GM19193 (cell line): ENCODE data around the gene NINL.

Experiments used
- POLR2A ChIP-seq: IDR thresholded peaks from 4 replicates; pipeline ENCODE4 v1.6.1; 2011; ENCODE audit not compliant: insufficient read depth, insufficient read length; ENCODE audit errors: extremely low read depth

Gene NINL

DNA sequence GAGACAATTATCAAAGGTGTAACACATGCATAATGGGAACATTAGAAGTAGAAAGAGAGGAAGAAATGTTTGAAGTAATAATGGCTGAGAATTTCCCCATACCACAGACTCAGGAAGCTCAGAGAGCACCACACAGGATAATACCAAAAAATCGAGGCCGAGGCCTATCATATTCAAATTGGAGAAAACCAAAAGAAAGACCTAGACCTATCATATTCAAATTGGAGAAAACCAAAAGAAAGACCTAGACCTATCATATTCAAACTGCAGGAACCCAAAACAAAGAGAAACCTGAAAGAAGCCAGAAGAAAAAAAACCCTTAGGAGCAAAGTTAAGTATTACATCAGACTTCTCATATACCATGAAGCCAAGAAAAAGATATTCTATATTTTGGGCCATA, 18.0 kb downstream of the NINL start:
- TF ChIP-seq POLR2A: no peak

DNA sequence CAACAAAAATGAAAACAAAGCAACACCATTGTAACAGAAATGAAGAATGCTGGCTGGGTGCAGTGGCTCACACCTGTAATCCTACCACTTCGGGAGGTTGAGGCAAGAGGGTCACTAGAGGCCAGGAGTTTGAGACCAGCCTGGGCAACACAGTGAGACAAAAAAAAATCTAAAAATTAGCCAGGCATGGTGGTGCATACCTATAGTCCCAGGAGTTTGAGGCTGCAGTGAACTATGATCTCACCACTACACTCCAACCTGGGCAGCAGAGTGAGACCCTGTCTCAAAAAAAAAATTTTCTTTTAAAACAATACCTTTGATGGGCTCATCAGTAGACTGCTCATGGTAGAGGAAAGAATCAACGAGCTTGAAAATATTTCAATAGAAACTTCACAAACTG, 18.5 kb downstream of the NINL start:
- TF ChIP-seq POLR2A: no peak

DNA sequence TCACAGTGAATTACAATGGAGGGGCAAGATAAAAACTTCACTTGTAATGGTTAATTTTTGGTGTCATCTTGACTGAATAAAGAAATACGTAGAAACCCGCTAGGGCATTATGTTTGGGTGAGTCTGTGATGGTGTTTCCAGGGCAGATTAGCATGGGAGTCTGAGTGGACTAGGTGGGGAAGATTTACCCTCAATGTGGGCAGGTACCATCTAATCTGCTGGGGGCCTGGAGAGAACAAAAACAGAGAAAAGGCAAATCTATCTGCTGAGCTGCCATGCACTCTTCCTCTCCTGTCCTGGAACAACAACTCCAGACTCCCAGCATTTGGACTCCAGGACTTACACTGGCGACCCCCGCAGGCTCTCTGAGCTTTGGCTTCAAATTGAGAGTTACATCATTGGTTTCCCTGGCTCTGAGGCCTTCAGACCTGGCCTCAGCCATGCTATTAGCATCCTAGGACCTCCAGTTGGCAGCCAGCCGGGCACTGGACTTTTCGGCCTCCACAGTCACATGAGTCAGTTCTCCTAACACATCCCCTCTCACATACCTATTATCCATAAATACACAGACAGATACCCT, 19.7 kb downstream of the NINL start:
- TF ChIP-seq POLR2A: no peak

DNA sequence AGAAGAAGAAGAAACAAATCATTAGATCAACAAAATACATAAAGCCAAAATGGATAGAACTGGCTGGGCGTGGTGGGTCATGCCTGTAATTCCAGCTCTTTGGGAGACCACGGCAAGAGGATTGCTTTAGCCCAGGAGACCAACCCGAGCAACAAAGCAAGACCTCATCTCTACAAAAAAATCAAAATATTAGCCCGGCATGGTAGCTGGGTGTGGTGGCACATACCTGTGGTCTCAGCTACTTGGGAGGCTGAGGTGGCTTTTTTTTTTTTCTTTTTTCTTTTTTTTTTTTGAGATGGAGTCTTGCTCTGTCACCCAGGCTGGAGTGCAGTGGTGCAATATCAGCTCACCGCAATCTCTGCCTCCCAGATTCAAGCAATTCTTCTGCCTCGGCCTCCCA, 21.5 kb downstream of the NINL start:
- TF ChIP-seq POLR2A: no peak

DNA sequence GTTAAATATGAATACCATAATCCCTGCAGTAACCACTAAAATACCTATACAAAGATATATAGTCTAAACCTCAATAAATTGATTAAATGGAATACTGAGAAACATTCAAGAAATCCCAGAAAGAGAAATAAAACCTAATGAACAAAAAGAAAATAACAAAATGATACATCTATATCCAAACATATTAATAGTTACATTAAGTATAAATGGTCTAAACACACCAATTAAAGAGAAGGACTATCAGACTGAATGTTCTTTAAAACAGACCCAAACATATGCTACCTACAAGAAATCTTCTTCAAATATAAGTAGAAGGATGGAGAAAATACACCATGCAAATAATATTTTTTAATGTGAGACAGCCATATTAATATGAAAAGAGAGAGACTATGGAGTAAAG, 22.0 kb downstream of the NINL start:
- no peak for TF ChIP-seq POLR2A

DNA sequence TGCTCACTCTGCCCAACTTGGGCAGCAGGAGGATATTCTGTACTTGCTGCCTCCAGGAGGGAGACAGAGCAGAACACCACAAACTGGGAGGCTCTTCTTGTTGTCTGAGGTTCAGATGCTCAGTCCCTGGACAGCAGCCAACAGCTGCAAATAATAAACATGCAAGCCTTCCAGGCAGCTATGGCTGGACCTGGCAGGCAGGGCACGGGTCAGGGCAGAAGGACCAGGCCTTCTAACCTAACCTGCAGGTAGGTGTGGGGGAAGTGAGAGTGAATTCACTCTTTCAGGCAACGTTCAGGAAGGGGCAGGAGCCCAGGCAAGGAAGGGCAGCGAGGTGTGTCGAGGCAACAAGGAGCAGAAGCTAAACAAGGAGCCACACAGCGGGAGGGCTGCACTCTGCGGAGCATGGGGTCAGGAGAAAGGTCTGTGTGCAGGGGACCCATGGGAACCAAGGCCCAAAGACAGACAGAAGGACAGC, 31.5 kb downstream of the NINL start:
- TF ChIP-seq POLR2A: no peak

DNA sequence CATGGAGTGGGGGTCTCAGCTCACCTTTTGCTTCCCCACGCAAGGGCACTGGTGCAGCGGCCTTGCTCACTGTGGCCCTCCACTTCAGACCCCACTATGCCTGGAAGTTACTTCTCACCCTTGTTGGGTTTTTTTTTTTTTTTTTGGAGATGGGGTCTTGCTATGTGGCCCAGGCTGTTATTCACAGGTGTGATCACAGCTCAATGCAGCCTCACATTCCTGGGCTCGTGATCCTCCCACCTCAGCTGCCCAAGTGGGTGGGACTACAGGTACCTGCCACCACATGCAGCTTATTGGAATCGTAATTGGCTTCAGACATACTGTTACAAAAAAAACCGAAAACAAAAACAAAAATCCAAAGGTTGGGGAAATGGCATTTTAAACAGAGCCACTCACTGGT, 32.4 kb downstream of the NINL start:
- TF ChIP-seq POLR2A: no peak

DNA sequence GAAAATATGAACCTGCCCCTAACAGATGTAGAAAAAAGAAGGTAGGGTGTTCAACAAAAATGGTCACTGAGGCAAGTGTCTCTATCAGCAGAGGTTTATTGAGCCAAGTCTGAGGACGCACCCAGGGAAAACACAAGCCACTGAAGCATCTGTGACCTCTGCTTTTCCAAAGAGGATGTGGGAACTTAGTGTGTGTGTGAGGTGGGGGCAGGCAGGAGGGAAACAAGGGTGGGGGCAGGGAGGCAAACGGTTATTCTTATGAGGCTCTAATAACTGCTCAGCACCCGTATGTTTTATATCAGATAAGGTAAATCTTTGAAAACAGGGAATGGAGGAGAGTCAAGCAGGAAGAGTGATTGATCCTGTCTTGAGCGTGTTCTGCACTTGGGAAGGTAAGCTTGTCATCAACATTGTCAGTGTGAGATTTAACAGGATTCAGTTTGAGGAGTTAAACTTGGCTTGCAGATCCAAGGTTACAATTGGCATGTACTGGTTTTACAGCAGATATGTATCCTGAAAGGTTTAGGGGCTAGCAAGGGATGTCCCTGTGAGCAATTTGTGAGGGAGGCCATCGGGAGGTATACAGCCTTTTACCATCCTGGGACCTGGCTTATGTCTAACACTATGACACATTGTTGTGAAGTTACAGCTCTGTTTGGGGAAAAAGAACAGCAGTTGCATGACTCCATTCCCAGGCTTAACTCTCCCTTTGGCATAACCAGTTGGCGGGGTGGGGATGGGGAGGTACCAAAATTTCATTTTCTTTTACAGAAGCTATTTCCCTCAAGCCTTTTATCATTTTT, 33.7 kb downstream of the NINL start:
- no peak for TF ChIP-seq POLR2A

DNA sequence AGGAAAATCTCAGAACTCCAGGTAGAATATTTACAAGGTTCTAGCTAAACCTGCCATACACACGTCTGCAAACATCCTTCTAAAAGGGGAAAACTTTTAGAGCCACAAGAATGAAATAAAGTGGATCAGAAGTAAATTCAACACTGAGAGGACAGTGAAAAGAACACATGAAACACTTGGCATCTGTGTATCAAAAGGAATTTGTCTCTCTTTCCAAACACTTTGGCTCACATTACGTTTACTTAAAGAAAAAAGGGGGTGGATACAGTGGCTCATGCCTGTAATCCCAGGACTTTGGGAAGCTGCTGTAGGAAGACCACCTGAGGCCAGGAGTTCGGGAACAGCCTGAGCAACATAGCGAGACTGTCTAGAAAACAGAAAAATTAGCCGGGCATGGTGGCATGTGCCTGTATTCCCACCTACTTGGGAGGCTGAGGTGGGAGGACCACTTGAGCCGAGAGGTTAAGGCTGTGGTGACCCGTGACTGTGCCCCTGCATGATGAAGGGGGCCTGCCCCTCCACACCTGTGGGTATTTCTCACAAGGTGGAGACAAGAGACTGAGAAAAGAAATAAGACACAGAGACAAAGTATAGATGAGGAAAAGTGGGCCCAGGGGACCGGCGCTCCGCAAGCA, 35.4 kb downstream of the NINL start:
- TF ChIP-seq POLR2A: no peak

DNA sequence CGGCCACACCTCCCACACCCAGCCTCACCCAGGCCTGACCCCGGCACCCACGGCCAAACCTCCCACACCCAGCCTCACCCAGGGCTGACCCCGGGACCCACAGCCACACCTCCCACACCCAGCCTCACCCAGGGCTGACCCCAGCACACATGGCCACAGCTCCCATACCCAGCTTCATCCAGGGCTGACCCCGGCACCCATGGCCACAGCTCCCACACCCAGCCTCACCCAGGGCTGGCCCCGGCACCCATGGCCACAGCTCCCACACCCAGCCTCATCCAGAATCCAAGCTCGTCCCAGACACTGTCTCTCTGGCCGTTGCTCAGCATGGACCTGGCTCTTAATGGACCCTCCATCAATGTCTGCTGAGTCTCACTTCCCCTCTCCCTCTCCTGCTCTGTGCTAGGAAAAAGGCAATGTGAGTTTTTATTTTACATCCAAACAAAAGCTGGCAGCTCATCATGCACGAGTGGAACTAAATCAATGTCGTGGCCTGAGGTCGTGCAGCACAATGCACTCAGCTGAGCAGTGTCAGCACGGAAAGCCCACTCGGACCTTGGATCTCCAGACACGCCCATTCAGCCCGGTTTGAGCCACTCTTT, 36.1 kb downstream of the NINL start:
- TF ChIP-seq POLR2A: no peak

DNA sequence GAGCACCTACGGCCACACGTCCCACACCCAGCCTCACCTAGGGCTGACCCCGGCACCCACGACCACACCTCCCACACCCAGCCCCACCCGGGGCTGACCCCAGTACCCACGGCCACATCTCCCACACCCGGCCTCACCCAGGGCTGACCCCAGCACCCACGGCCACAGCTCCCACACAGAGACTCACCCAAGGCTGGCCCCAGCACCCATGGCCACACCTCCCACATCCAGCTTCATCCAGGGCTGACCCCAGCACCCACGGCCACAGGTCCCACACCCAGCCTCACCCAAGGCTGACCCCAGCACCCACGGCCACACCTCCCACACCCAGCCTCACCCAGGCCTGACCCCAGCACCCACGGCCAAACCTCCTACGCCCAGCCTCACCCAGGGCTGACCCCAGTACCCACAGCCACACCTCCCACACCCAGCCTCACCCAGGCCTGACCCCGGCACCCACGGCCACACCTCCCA, 36.7 kb downstream of the NINL start:
- no peak for TF ChIP-seq POLR2A

DNA sequence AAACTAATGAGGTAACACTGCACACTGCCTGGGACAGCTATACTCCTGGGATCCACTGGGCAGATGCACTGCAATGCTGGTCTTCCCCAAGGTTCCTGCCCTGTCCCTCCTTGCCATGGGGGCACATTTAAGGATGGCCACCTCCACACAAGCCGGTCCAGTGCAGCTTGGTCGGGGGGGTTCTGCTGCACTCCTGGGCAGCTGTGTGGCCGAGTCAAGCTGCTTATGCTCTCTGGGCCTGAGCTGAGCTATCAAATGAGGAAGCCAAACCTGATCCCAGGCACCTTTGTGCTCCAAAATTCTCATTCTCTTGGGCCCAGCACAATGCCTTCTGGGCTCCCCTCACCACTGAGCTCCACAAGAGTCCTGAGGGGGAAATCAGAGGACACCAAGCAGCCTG, 37.3 kb downstream of the NINL start:
- no peak for TF ChIP-seq POLR2A

DNA sequence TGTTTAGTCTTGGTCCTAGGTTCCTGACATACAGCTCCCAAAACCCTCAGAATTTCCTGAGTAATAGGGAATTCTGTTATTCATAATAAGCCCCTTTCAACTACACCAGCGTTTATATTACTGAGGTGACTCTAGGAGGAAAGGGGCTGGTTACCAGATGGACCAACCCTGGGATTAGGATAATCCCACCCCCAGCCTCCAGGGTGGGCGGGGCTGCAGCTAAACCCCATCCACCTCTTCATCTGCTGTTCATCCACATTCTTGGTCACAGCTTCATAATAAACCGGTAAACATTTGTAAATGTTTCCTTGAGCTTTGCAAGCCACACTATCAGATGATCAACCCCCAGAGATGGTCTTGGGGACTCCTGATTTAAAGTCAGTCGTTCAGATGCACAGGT, 38.3 kb downstream of the NINL start:
- TF ChIP-seq POLR2A: no peak

DNA sequence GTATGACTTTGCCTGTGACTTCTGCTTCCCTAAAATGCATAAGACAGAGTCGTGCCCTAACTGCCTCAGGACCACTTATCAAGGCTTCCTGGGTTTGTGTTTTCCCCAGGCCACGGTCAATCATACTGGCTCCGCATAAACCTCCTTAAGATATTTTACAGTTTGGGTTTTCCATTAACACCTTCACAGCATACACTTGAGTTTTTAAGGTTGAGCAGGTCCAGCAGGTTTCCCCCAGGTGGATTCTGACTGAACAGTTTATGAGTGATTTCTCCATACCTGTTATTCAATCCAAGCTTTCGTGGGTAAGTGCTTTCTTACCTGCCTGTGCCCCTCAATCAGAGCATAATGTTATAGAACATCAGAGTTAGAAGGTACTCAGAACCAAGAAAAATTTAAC, 39.3 kb downstream of the NINL start:
- no peak for TF ChIP-seq POLR2A

DNA sequence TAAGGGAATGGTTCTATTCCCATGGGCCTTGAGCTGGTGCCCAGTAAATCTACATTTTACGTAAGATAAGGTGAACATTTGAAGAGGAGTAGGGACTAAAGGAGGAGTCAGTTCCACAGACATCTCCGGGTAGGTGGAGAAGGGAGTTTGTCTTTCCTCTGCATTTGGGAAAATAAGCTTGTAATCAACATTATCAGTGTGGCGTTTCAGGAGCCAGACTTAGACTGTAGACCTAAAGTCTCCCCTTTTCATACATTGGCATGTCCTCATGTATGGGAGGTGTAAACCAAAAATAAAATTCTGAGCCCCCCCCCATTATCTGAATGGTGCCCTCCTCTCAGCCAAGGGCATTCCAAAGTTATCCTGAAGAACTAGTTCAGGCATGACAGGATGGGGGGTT, 40.2 kb downstream of the NINL start:
- TF ChIP-seq POLR2A: no peak
